ENCODE measurements around the gene TBL2. TPM values are rescaled to one million over a fixed set of nuclear protein-coding genes. Genes with fewer than 3 reads are reported as not detected.
"Not testable (repeated sequence)": the region's sequence is repeated elsewhere in the genome, so short reads cannot be mapped to it uniquely, and the experiment has no call there.

TBL2 gene
- total RNA-seq, 1 donor from 2014 or later = 49.1 TPM

GRCh38 chr7:73535918-73536317 lies 42.5 kb downstream of the TBL2 start:
- DNase-seq = not testable (repeated sequence)

GRCh38 chr7:73533742-73534141 lies 44.6 kb downstream of the TBL2 start:
- DNase-seq = no peak

GRCh38 chr7:73532224-73532623 lies 46.2 kb downstream of the TBL2 start:
- no peak for DNase-seq

- DNase-seq = no peak
Measured at GRCh38 chr7:73530800-73531199, 47.6 kb downstream of the TBL2 start.

- DNase-seq = no peak
Measured at GRCh38 chr7:73526896-73527821, 51.2 kb downstream of the TBL2 start.

- not testable (repeated sequence) for DNase-seq
Measured at GRCh38 chr7:73526158-73526494, 52.3 kb downstream of the TBL2 start.

- DNase-seq = peak; percentile 99
Measured at GRCh38 chr7:73522105-73522872, 56.1 kb downstream of the TBL2 start, which contains the start of gene BAZ1B. Gene BAZ1B, minus strand, starts transcription at chr7:73522293. Its CDS starts 360 bp downstream, at chr7:73521933.

- DNase-seq = no peak
Measured at GRCh38 chr7:73521636-73522104, 56.7 kb downstream of the TBL2 start.

GRCh38 chr7:73520673-73521635 lies 57.4 kb downstream of the TBL2 start:
- DNase-seq = no peak

GRCh38 chr7:73519867-73520672 lies 58.3 kb downstream of the TBL2 start:
- DNase-seq = no peak

- no peak for DNase-seq
Measured at GRCh38 chr7:73518470-73518869, 59.9 kb downstream of the TBL2 start.

Other genes with a start within 250 kb of the TBL2 start
- gene FZD9, start 144.8 kb downstream of the TBL2 start, total RNA-seq = 9.3 TPM
- gene BAZ1B, start 56.3 kb downstream of the TBL2 start, total RNA-seq = 59.1 TPM
- gene BCL7B, start 20.9 kb downstream of the TBL2 start, total RNA-seq = 11.8 TPM
- 3.4 TPM for gene MLXIPL, start 45.9 kb upstream of the TBL2 start, total RNA-seq
- 4.2 TPM for gene VPS37D, start 89.3 kb upstream of the TBL2 start, total RNA-seq
- 1.7 TPM for gene DNAJC30, start 104.9 kb upstream of the TBL2 start, total RNA-seq
- 30.1 TPM for gene BUD23, start 105.0 kb upstream of the TBL2 start, total RNA-seq
- 9.7 TPM for gene STX1A, start 141.1 kb upstream of the TBL2 start, total RNA-seq
- gene ABHD11, start 160.2 kb upstream of the TBL2 start, total RNA-seq = 19.9 TPM
- gene CLDN3, start 191.7 kb upstream of the TBL2 start, total RNA-seq = 9.9 TPM

All from tongue (tissue), 2 donors.